PC-9 (cell line): ENCODE measurements around the gene TMEM184C.

Experiments used
- EZH2 ChIP-seq: fragments of 200-600 bp; sonication (generic); IDR thresholded peaks from 2 replicates; pipeline ENCODE4 v1.8.0; 2017; ENCODE audit warnings: antibody characterized with exemption, low read depth
- TF ChIP-seq, protein P1 (sequence below): fragments of 200-600 bp; sonication (generic); conservative IDR thresholded peaks from 2 replicates; pipeline ENCODE4 v1.6.1; 2017; ENCODE audit warnings: mixed run types, antibody characterized with exemption, mild to moderate bottlenecking, moderate library complexity

DNA sequence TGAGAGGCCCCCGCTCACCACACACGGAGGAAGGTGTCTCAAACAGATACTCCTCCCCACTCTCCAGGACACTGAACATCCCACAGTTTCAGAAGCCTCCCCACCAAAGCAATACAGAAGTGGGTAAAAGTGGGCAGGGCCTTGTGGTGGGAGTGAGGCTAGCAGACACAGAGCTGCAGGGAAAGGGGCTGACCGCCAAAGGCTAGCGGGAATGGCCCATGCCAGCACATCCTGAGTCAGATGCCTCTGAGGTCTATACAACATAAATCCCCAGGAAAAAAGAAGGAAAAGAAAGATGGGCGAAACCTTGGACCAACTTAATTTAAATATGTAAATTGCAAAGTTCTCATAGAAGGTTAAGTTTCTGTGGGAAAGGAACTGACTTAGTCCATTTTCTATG, 92.8 kb downstream of the TMEM184C start:
- TF ChIP-seq, protein P1, sequence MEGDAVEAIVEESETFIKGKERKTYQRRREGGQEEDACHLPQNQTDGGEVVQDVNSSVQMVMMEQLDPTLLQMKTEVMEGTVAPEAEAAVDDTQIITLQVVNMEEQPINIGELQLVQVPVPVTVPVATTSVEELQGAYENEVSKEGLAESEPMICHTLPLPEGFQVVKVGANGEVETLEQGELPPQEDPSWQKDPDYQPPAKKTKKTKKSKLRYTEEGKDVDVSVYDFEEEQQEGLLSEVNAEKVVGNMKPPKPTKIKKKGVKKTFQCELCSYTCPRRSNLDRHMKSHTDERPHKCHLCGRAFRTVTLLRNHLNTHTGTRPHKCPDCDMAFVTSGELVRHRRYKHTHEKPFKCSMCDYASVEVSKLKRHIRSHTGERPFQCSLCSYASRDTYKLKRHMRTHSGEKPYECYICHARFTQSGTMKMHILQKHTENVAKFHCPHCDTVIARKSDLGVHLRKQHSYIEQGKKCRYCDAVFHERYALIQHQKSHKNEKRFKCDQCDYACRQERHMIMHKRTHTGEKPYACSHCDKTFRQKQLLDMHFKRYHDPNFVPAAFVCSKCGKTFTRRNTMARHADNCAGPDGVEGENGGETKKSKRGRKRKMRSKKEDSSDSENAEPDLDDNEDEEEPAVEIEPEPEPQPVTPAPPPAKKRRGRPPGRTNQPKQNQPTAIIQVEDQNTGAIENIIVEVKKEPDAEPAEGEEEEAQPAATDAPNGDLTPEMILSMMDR = no peak
- TF ChIP-seq EZH2 = no peak
